MCF 10A (cell line): ENCODE results near the gene EEF1AKMT3. TPM values are rescaled to one million over a fixed set of nuclear protein-coding genes. Genes with fewer than 3 reads are reported as not detected.

Source experiments
- BruUV-seq: library from RNA; stranded (reverse); fragments of 400-500 nt; replicated peaks from 2 replicates; lab custom pipeline; 2021; lab: Mats Ljungman, UMichigan
- CTCF ChIA-PET: fragments of 300-600 bp; sonication (Branson Sonifier 250); formaldehyde crosslinking; extraction: SDS; loops from one replicate; lab custom pipeline; 2021; ENCODE audit warnings: antibody characterized with exemption, inconsistent platforms; lab: Yijun Ruan, JAX
- POLR2A ChIA-PET: fragments of 300-600, 350-650 bp; sonication (Branson Sonifier 250); formaldehyde crosslinking; extraction: SDS; loops from one replicate; lab custom pipeline; 2020; ENCODE audit warnings: antibody characterized with exemption, inconsistent platforms; lab: Yijun Ruan, JAX
- DNase-seq: peaks from one replicate; pipeline ENCODE4 v3.0.0-alpha.2; 2018; ENCODE audit not compliant: unreplicated experiment
- H3K27ac Mint-ChIP-seq: one replicate; pipeline ENCODE4 v1.8.0; 2022; ENCODE audit warnings: mild to moderate bottlenecking, low read depth, mixed read lengths; ENCODE audit not compliant: unreplicated experiment
- H3K27me3 Mint-ChIP-seq: one replicate; pipeline ENCODE4 v1.8.0; 2022; ENCODE audit warnings: mixed read lengths; ENCODE audit not compliant: insufficient read depth, unreplicated experiment
- H3K36me3 Mint-ChIP-seq: one replicate; pipeline ENCODE4 v1.8.0; 2022; ENCODE audit warnings: mild to moderate bottlenecking, moderate library complexity, mixed read lengths; ENCODE audit not compliant: insufficient read depth, unreplicated experiment
- H3K4me1 Mint-ChIP-seq: one replicate; pipeline ENCODE4 v1.8.0; 2022; ENCODE audit warnings: mixed read lengths; ENCODE audit not compliant: insufficient read depth, unreplicated experiment
- H3K4me3 Mint-ChIP-seq: one replicate; pipeline ENCODE4 v1.8.0; 2022; ENCODE audit warnings: mild to moderate bottlenecking, moderate library complexity, mixed read lengths; ENCODE audit not compliant: unreplicated experiment
- H3K9me3 Mint-ChIP-seq: one replicate; pipeline ENCODE4 v1.8.0; 2022; ENCODE audit warnings: mixed read lengths; ENCODE audit not compliant: unreplicated experiment
- CTCF ChIP-seq: fragments of 200-600 bp; IDR thresholded peaks from one replicate; pipeline ENCODE4 v1.8.0; 2022; ENCODE audit warnings: antibody characterized with exemption, mild to moderate bottlenecking; ENCODE audit not compliant: unreplicated experiment
- intact Hi-C: fragments of 100-400 bp; cut with micrococcal nuclease; formaldehyde crosslinking; loops from 2 replicates; pipeline ENCODE4 v1.14.1; 2022
- total RNA-seq: library from RNA; stranded (reverse); gene quantifications from 2 replicates; pipeline ENCODE4 v1.2.3, GENCODE V29; 2022

EEF1AKMT3 gene
- total RNA-seq, 1 experiment from 2014 or later: 8.1 TPM

GRCh38 chr12:57752668-57753000 is 19.8 kb upstream of the EEF1AKMT3 start:
- H3K36me3 Mint-ChIP-seq: peaks cover 45% of the 10 kb centered on the region
- H3K4me1 Mint-ChIP-seq: peaks cover 40% of the 10 kb centered on the region
- H3K27ac Mint-ChIP-seq: peak overlapping the region; percentile 93
- ChIA-PET POLR2A (interaction anchor here (0.6 to 1.2 kb wide), 7 partner anchors 14 to 263 kb away, joined by 3 to 12 read pairs (median 4); partner anchors contain the start of genes CYP27B1, DDIT3, EEF1AKMT3 and METTL1), CTCF (interaction anchor here (0.6 to 1.2 kb wide), 3 partner anchors 8 to 27 kb away, joined by 3 to 4 read pairs (median 3); no protein-coding TSS in a partner anchor)
- peak overlapping the region; percentile 92 for H3K4me3 Mint-ChIP-seq
- no peak for TF ChIP-seq CTCF
- no peak for DNase-seq
- intact Hi-C loops: no loop called here
- no peaks in the 10 kb centered on the region for H3K27me3 Mint-ChIP-seq
- H3K9me3 Mint-ChIP-seq: no peaks in the 10 kb centered on the region
- no TSS peak for BruUV-seq

- no peaks in the 10 kb centered on the region for H3K27me3 Mint-ChIP-seq
- ChIA-PET CTCF (interaction anchor here (1.2 kb wide), 1 partner anchor 11 kb away, joined by 5 read pairs; no protein-coding TSS in a partner anchor), POLR2A (interaction anchor here (0.9 to 4.1 kb wide), 4 partner anchors 9 to 20 kb away, joined by 3 to 26 read pairs (median 12); partner anchors contain the start of genes CYP27B1, EEF1AKMT3, METTL1 and TSPAN31)
- no peak for DNase-seq
- H3K9me3 Mint-ChIP-seq: no peaks in the 10 kb centered on the region
- H3K36me3 Mint-ChIP-seq: peaks cover 41% of the 10 kb centered on the region
- H3K4me3 Mint-ChIP-seq: peak overlapping the region; percentile 73
- intact Hi-C loops: no loop called here
- BruUV-seq: no TSS peak
- peaks cover 40% of the 10 kb centered on the region for H3K4me1 Mint-ChIP-seq
- H3K27ac Mint-ChIP-seq: no peak overlapping the region
- TF ChIP-seq CTCF: no peak
These were observed 18.6 kb upstream of the EEF1AKMT3 start for GRCh38 chr12:57753756-57754337.

GRCh38 chr12:57754411-57755193 is 17.8 kb upstream of the EEF1AKMT3 start, which contains the start of gene MARCHF9:
Gene MARCHF9, plus strand, starts transcription at chr12:57755103. Its CDS starts 426 bp downstream, at chr12:57755529.
- Mint-ChIP-seq H3K36me3 (peaks cover 33% of the 10 kb centered on the region), H3K4me1 (peaks cover 40% of the 10 kb centered on the region), H3K27me3 (no peaks in the 10 kb centered on the region), H3K4me3 (peak within 1 kb of the TSS; percentile 73), H3K27ac (no peak within 1 kb of the TSS), H3K9me3 (no peaks in the 10 kb centered on the region)
- intact Hi-C loops: no loop called here
- CTCF ChIA-PET: interaction anchor here (1.2 kb wide), 1 partner anchor 10 kb away, joined by 5 read pairs; no protein-coding TSS in a partner anchor
- POLR2A ChIA-PET: interaction anchor here (0.9 to 4.1 kb wide), 4 partner anchors 9 to 19 kb away, joined by 3 to 26 read pairs (median 12); partner anchors contain the start of genes CYP27B1, EEF1AKMT3, METTL1 and TSPAN31
- no peak for TF ChIP-seq CTCF
- no TSS peak for BruUV-seq
- peak; percentile 71 for DNase-seq

GRCh38 chr12:57755194-57755453 is 17.3 kb upstream of the EEF1AKMT3 start:
- Mint-ChIP-seq H3K4me1 (peaks cover 40% of the 10 kb centered on the region), H3K4me3 (peak overlapping the region; percentile 73), H3K27me3 (no peaks in the 10 kb centered on the region), H3K9me3 (no peaks in the 10 kb centered on the region), H3K27ac (no peak overlapping the region), H3K36me3 (peaks cover 28% of the 10 kb centered on the region)
- TF ChIP-seq CTCF: no peak
- POLR2A ChIA-PET: interaction anchor here (0.7 to 4.1 kb wide), 4 partner anchors 10 to 28 kb away, joined by 3 to 26 read pairs (median 12); partner anchors contain the start of genes CYP27B1, EEF1AKMT3, METTL1 and TSPAN31
- CTCF ChIA-PET: no interaction called here
- no TSS peak for BruUV-seq
- DNase-seq: no peak
- intact Hi-C loops: no loop called here
